Esophagus (tissue), 2 donors: ENCODE measurements around the gene TMEM225. TPM values are rescaled to one million over a fixed set of nuclear protein-coding genes. Genes with fewer than 3 reads are reported as not detected.

Source experiments
- H3K27ac ChIP-seq, 2 donors: one replicate each; pipeline ENCODE4 v1.5.1; 2013; ENCODE audit warnings: low read depth in 2 of 2, mild to moderate bottlenecking in 2 of 2, inconsistent platforms in 1 of 2, low read length in 1 of 2, moderate library complexity in 1 of 2
- H3K27me3 ChIP-seq, 2 donors: one replicate each; pipeline ENCODE4 v1.6.1; 2013; ENCODE audit warnings: low read length in 2 of 2, control low read depth in 1 of 2, mild to moderate bottlenecking in 1 of 2; ENCODE audit not compliant: insufficient read depth in 2 of 2, control insufficient read depth in 1 of 2
- H3K36me3 ChIP-seq, 2 donors: one replicate each; pipeline ENCODE4 v1.6.1; 2013; ENCODE audit warnings: low read length in 1 of 2; ENCODE audit not compliant: control insufficient read depth in 2 of 2, insufficient read depth in 2 of 2
- H3K4me1 ChIP-seq, 2 donors: one replicate each; pipeline ENCODE4 v1.6.1; 2013; ENCODE audit warnings: low read length in 1 of 2; ENCODE audit not compliant: control insufficient read depth in 2 of 2, insufficient read depth in 2 of 2
- H3K4me3 ChIP-seq, 2 donors: one replicate each; pipeline ENCODE4 v1.5.1; 2013; ENCODE audit warnings: low read length in 2 of 2, mild to moderate bottlenecking in 2 of 2, low read depth in 1 of 2, moderate library complexity in 1 of 2
- H3K9me3 ChIP-seq, 2 donors: one replicate each; pipeline ENCODE4 v1.6.1; 2013; ENCODE audit warnings: mild to moderate bottlenecking in 2 of 2, low read depth in 1 of 2, low read length in 1 of 2, moderate library complexity in 1 of 2; ENCODE audit not compliant: control insufficient read depth in 2 of 2, insufficient read depth in 1 of 2
- WGBS, 2 donors: extraction: QIAGEN DNeasy Blood & Tissue Kit; methylation state at CpG; one replicate each; pipeline ENCODE4 v1.1.7; 2013; 5-methylcytosine and 5-hydroxymethylcytosine counted together
- polyA plus RNA-seq, 2 donors: library from polyadenylated mRNA; stranded (reverse); fragments of 200-250 nt; gene quantifications; one replicate each; pipeline ENCODE4 v1.2.3, GENCODE V29; 2013
- donor health status: healthy with polysubstance abuse.
- donor health status: Bipolar disorder and iron deficiency.

The TMEM225 gene, protein sequence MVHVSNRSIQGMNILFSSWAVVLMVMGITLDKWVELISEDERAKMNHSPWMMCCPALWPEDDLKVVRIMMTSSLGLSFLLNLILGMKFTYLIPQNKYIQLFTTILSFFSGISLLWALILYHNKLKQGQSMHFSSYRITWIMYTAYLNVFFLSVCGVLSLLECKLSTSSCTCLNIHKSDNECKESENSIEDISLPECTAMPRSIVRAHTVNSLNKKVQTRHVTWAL
- not detected for polyA plus RNA-seq

DNA sequence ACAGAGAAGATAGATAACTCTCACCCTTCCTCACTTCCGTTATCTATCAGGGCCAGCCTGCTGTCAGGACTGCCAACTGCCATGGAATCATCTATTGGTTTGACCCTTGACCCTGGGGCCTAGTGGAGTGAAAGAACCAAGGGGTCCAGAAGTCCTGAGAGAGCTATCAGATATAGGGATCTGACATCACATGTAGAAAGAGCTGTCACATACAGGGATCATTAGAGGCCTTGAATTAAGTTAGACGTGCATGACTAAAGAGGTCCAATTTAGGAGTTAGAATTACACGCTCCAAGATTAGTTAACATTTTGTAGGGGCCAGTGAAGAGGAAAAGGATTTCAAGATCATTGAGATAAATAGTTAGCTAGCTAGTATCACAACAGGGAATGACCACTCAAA, at the start of gene TMEM225:
TMEM225 (minus strand) TSS at position 101 of the 400 bp plus-strand sequence. CDS start 245 bp downstream, outside the sequence.
- Histone ChIP-seq H3K9me3 (no peaks in the 10 kb centered on the region), H3K4me3 (no peak within 1 kb of the TSS), H3K4me1 (no peaks in the 10 kb centered on the region), H3K27ac (no peak within 1 kb of the TSS), H3K36me3 (no peaks in the 10 kb centered on the region), H3K27me3 (no peaks in the 10 kb centered on the region)
- WGBS, 2 donors, result 86 to 89% methylated on average over 3 of the region's 3 CpGs

DNA sequence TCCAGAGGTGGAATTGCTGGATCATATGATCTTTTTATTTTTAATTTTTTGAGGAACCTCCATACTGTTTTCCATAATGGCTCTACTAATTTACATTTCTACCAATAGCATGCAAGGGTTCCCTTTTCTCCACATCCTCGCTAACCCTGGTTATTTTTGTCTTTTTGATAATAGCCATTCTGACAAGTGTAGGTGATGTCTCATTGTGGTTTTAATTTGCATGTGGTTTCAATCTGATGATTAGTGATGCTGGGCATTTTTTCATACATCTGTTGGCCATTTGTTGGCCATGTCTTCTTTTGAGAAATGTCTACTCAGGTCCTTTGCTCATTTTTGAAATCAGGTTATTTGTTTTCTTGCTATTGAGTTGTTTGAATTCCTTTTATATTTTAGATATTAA, 38.6 kb upstream of the TMEM225 start:
- Histone ChIP-seq H3K4me3 (no peak overlapping the region), H3K27me3 (no peaks in the 10 kb centered on the region), H3K9me3 (no peaks in the 10 kb centered on the region), H3K4me1 (no peaks in the 10 kb centered on the region), H3K36me3 (no peaks in the 10 kb centered on the region), H3K27ac (no peak overlapping the region)
- WGBS, 2 donors, result 73 to 87% methylated on average over 1 of the region's 1 CpG

DNA sequence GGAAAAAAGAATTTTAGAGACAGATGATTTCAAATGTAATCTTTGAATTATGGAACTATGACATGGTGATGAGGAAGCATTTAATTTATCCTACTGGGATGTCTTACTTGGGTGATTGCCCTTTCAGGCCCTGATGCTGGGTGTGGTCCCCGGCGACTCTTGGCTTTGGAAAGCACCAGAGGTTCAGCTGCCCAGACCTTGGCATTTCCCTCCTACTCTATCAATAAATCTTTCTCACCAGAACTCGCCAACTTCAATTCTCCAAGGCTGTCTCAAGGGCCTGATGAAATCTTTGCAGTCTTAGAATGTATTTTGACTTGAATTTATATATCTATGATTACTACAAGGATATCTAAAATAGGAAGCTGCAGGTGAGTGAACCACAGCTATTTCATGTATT, 35.5 kb upstream of the TMEM225 start:
- H3K36me3 ChIP-seq, result no peaks in the 10 kb centered on the region
- WGBS, 2 donors, result 66 to 74% methylated on average over 3 of the region's 3 CpGs
- H3K9me3 ChIP-seq, result no peaks in the 10 kb centered on the region
- no peaks in the 10 kb centered on the region for H3K4me1 ChIP-seq
- no peak overlapping the region for H3K4me3 ChIP-seq
- no peak overlapping the region for H3K27ac ChIP-seq
- H3K27me3 ChIP-seq, result no peaks in the 10 kb centered on the region

DNA sequence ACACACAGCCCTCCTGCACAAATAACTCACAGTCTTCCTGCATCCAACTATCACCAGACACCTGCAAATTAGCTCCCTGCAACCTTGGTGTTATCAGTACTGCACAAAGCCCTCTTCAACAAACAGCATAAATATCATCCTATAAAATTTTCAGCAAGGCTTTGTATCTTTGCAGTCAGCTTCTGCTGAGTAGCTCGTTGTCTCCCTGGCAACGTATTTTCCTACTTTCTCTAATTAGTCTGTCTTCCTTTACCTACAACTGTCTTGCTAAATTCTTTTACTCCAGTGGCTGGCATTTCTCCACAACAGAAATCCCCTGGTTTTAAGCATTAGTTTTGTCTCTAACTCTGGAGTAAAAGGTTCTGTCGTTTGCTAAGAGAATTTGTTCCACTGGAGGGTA, 20.4 kb upstream of the TMEM225 start:
- H3K4me1 ChIP-seq, result no peaks in the 10 kb centered on the region
- 40 to 54% methylated on average over 3 of the region's 3 CpGs for WGBS, 2 donors
- no peak overlapping the region for H3K27ac ChIP-seq
- no peaks in the 10 kb centered on the region for H3K27me3 ChIP-seq
- H3K36me3 ChIP-seq, result no peaks in the 10 kb centered on the region
- H3K9me3 ChIP-seq, result peaks cover 0 to 3% of the 10 kb centered on the region in 2 donors
- H3K4me3 ChIP-seq, result no peak overlapping the region

DNA sequence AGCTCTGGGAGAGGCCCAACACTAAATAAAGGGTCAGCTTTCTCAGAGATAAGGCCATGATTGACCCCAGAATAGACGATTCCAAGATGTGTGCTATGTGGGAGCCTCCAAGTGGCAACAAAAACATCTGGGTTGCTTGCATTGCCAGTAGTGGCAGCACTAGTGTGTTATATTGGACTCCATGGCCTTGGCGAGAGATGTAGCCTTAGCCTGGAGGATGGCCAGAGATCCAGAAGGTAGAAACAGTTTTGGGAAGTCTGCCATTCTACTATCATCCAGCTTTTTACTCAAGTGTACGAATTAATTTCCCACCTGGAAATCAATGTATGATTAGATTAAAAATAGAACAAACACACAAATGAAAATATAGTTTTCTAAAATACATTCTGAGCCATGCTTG, 19.5 kb upstream of the TMEM225 start:
- 58 to 62% methylated on average over 3 of the region's 3 CpGs for WGBS, 2 donors
- H3K27ac ChIP-seq, result no peak overlapping the region
- no peaks in the 10 kb centered on the region for H3K9me3 ChIP-seq
- H3K27me3 ChIP-seq, result no peaks in the 10 kb centered on the region
- no peaks in the 10 kb centered on the region for H3K36me3 ChIP-seq
- H3K4me1 ChIP-seq, result no peaks in the 10 kb centered on the region
- no peak overlapping the region for H3K4me3 ChIP-seq

DNA sequence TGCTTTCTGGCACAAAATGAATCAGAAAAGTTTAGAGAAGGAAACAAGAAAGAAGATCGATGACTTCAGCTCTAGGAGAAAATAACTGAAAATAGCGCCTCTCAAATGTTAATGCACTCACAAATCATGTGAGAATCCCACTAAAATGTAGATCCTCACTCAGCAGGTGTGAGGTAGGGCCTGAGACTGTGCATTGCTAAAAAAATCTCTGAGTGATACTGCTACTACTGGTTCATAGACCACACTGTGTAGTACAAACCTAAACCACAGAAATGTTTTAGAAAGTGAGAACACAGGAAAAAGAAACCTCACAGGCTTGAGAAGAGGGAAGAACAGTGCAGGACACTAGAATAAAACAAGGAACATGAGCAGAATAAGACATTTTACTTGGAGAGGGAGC, 18.5 kb upstream of the TMEM225 start:
- Histone ChIP-seq H3K27ac (no peak overlapping the region), H3K9me3 (no peaks in the 10 kb centered on the region), H3K27me3 (no peaks in the 10 kb centered on the region), H3K4me1 (no peaks in the 10 kb centered on the region), H3K36me3 (no peaks in the 10 kb centered on the region), H3K4me3 (no peak overlapping the region)
- 69 to 78% methylated on average over 2 of the region's 2 CpGs for WGBS, 2 donors

DNA sequence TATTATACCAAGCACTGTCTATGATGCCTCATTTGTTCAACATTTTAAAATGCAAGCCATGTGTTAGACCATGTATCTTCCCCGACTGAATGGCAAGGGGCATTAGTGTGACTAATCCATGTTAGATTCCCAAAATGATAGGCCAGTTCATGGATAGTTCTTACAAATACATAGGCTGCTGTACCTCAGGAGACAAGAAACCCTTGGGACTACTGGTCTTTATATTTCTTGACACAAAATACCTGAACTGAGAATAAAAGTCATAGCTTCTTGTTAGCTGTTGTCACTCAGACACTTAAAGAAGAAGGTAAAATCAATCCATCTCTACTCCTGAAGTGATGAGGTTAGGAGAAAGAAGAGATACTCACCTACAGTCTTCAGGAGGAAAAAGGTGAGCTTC, 16.4 kb upstream of the TMEM225 start, which contains the start of gene OR8D4:
OR8D4 (plus strand) TSS at position 301 of the 400 bp plus-strand sequence. CDS start 4,265 bp downstream, outside the sequence.
- WGBS, 2 donors, result 91 to 96% methylated on average over 1 of the region's 1 CpG

DNA sequence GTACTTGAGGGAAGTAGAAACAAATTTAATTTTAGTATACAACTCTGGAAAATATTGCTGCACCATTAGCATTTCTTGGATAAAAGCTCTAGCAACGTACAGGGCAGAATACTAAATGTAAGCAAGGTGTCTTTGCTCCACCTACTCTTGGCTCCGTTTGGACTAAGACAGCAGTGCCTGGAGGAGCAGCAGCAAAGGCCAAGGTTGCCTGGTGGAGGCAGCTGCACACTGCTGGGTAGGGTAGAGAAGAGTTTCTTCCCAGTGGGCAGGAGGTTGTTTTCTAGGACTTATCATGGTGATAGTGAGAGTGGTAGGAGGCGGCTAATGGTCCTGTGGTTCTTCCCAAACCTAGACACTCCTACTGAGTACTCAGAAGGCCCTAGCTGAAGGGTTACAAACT, 14.3 kb upstream of the TMEM225 start:
- H3K27ac ChIP-seq, result no peak overlapping the region
- no peaks in the 10 kb centered on the region for H3K9me3 ChIP-seq
- no peaks in the 10 kb centered on the region for H3K36me3 ChIP-seq
- WGBS, 2 donors, result 59 to 61% methylated on average over 3 of the region's 3 CpGs
- H3K27me3 ChIP-seq, result no peaks in the 10 kb centered on the region
- no peak overlapping the region for H3K4me3 ChIP-seq
- no peaks in the 10 kb centered on the region for H3K4me1 ChIP-seq

More for the DNA sequence above, 16.4 kb upstream of the TMEM225 start, which contains the start of gene OR8D4:
- Histone ChIP-seq H3K27ac (no peak within 1 kb of the TSS), H3K4me1 (no peaks in the 10 kb centered on the region), H3K27me3 (no peaks in the 10 kb centered on the region), H3K36me3 (no peaks in the 10 kb centered on the region), H3K9me3 (no peaks in the 10 kb centered on the region), H3K4me3 (no peak within 1 kb of the TSS)

DNA sequence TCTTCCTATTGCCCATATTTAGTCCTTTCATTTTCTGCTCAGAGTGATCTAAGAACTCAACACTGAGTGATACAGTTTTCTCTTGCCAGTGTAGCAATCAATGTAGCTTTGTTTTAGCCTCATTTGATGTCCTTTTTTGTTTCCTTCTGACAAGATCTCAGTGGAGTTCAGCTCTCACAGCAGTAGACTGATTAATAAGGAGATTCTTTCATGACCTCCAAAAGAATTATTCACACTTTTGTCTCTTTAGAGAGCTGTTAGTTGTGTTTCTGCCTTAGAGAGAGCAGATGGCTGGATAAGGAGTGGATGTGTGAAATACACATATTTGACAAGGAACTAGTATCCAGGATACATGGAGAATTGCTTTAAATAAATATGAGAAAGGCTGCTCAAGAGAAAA, 6.6 kb upstream of the TMEM225 start:
- Histone ChIP-seq H3K27me3 (no peaks in the 10 kb centered on the region), H3K4me1 (no peaks in the 10 kb centered on the region), H3K4me3 (no peak overlapping the region), H3K36me3 (no peaks in the 10 kb centered on the region), H3K27ac (no peak overlapping the region), H3K9me3 (no peaks in the 10 kb centered on the region)

DNA sequence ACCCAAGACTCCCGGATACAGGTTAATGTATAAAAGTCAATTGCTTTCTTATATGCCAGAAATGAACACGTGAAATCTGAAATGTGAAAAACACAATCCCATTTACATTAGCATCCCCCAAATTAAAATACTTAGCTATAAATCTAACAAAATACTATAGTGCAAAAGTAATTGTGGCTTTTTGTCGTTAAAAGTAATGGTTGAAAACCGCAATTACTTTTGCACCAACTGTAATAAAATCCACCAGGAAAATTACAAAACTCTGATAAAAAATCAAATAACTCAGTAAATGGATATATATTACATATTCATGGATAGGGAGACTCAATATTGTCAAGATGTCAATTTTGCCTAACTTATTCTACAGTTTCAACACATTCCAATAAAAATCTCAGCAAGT, 4.6 kb downstream of the TMEM225 start:
- Histone ChIP-seq H3K4me1 (no peaks in the 10 kb centered on the region), H3K27ac (no peak overlapping the region), H3K4me3 (no peak overlapping the region), H3K27me3 (no peaks in the 10 kb centered on the region), H3K36me3 (no peaks in the 10 kb centered on the region), H3K9me3 (no peaks in the 10 kb centered on the region)
- WGBS, 2 donors, result 89 to 93% methylated on average over 4 of the region's 4 CpGs
